Measurements from ENCODE around the gene LRIG3. TPM values are rescaled to one million over a fixed set of nuclear protein-coding genes. Genes with fewer than 3 reads are reported as not detected.

The LRIG3 gene
- polyA plus RNA-seq, 1 of the 3 experiments (the other 2 are of a cell fraction): 0.03 TPM

- Histone ChIP-seq H3K79me2 (ENCODE audit: insufficient read depth) (no peaks in the 10 kb centered on the region), H3K9me3 (no peaks in the 10 kb centered on the region), H3K27ac (ENCODE audit: low read depth in 2 of 2, low read length in 1 of 2) (no peak overlapping the region), H3K4me3 (ENCODE audit: low read depth in 2 of 2, low read length in 1 of 2) (no peak overlapping the region), H3K9me2 (no peaks in the 10 kb centered on the region), H3K9ac (no peak overlapping the region), H3K27me3 (ENCODE audit: insufficient read depth) (peaks cover 17% of the 10 kb centered on the region; the same call in 1 of the 2 replicates), H3K4me2 (no peak overlapping the region), H2AFZ (ENCODE audit: low read depth) (no peak overlapping the region), H4K20me1 (ENCODE audit: insufficient read depth) (no peaks in the 10 kb centered on the region), H3K36me3 (replicated peaks in 1 of 2; ENCODE audit: control insufficient read depth in 1 of 2, insufficient read depth in 2 of 2, low read length in 1 of 2) (no peaks in the 10 kb centered on the region), H3K4me1 (ENCODE audit: control insufficient read depth in 1 of 2, insufficient read depth in 2 of 2, low read depth in 1 of 2, low read length in 1 of 2) (no peaks in the 10 kb centered on the region), H3F3A (replicated peaks; ENCODE audit: insufficient read depth) (no peaks in the 10 kb centered on the region)
- DNase-seq: no peak
- POLR2A ChIA-PET: no interaction called here
- WGBS (ENCODE audit: low lambda C conversion rate): 14% methylated on average over 1 of the region's 1 CpG
- CTCF ChIA-PET: no interaction called here
- TF ChIP-seq EP300 (IDR thresholded peaks at IDR 0.05; ENCODE audit: borderline replicate concordance in 1 of 2, low read depth in 1 of 2, low read length in 1 of 2): no peak
- TF ChIP-seq NRF1 (IDR thresholded peaks at IDR 0.05; ENCODE audit: low read depth, low read length): no peak
- TF ChIP-seq FOXJ3 (CRISPR knock-in tag; IDR thresholded peaks at IDR 0.05): no peak
- TF ChIP-seq JUND (IDR thresholded peaks at IDR 0.05): no peak
- no peak for TF ChIP-seq TCF12 (IDR thresholded peaks at IDR 0.05)
- TF ChIP-seq USF2 (IDR thresholded peaks at IDR 0.05; ENCODE audit: borderline replicate concordance, low read depth, low read length): no peak
- no peak for TF ChIP-seq RXRA (IDR thresholded peaks at IDR 0.05; ENCODE audit: borderline replicate concordance, low read depth)
- TF ChIP-seq SMC3 (IDR thresholded peaks at IDR 0.05; ENCODE audit: low read depth, low read length): no peak
- TF ChIP-seq ZBTB33 (IDR thresholded peaks at IDR 0.05; ENCODE audit: borderline replicate concordance, low read depth): no peak
- TF ChIP-seq POLR2AphosphoS5 (IDR thresholded peaks at IDR 0.05; ENCODE audit: low read depth, low read length): no peak
- no peak for TF ChIP-seq TAF1 (IDR thresholded peaks at IDR 0.05; ENCODE audit: borderline replicate concordance, low read depth, low read length)
- no peak for TF ChIP-seq FOSL2 (IDR thresholded peaks at IDR 0.05; ENCODE audit: borderline replicate concordance, low read depth)
Observed at GRCh38 chr12:58896278-58896677, 24.0 kb downstream of the LRIG3 start.

GRCh38 chr12:58895053-58895452 lies 25.3 kb downstream of the LRIG3 start:
- Histone ChIP-seq H4K20me1 (ENCODE audit: insufficient read depth) (no peaks in the 10 kb centered on the region), H3K79me2 (ENCODE audit: insufficient read depth) (no peaks in the 10 kb centered on the region), H3K9ac (no peak overlapping the region), H3K27ac (ENCODE audit: low read depth in 2 of 2, low read length in 1 of 2) (no peak overlapping the region), H3K4me2 (no peak overlapping the region), H3K36me3 (replicated peaks in 1 of 2; ENCODE audit: control insufficient read depth in 1 of 2, insufficient read depth in 2 of 2, low read length in 1 of 2) (no peaks in the 10 kb centered on the region), H3K9me2 (no peaks in the 10 kb centered on the region), H2AFZ (ENCODE audit: low read depth) (no peak overlapping the region), H3K4me1 (ENCODE audit: control insufficient read depth in 1 of 2, insufficient read depth in 2 of 2, low read depth in 1 of 2, low read length in 1 of 2) (no peaks in the 10 kb centered on the region), H3K9me3 (no peaks in the 10 kb centered on the region), H3K4me3 (ENCODE audit: low read depth in 2 of 2, low read length in 1 of 2) (no peak overlapping the region), H3K27me3 (ENCODE audit: insufficient read depth) (peaks cover 17% of the 10 kb centered on the region; the same call in 1 of the 2 replicates), H3F3A (replicated peaks; ENCODE audit: insufficient read depth) (no peaks in the 10 kb centered on the region)
- WGBS (ENCODE audit: low lambda C conversion rate): 31% methylated on average over 4 of the region's 4 CpGs
- TF ChIP-seq PBX3 (IDR thresholded peaks at IDR 0.05): no peak
- no peak for TF ChIP-seq MEF2A (IDR thresholded peaks at IDR 0.05; ENCODE audit: borderline replicate concordance, low read depth)
- TF ChIP-seq REST (IDR thresholded peaks at IDR 0.05; ENCODE audit: low read depth, low read length): peak; percentile 76; the same call in 1 of the 2 replicates
- DNase-seq: no peak
- ChIA-PET POLR2A (no interaction called here), CTCF (interaction anchor here (1.1 kb wide), 1 partner anchor 22 kb away, joined by 3 read pairs; no protein-coding TSS in a partner anchor)

All from SK-N-SH (cell line).